Measurements from ENCODE around the gene ZNF831.

The ZNF831 gene

GRCh38 chr20:59170406-59171349, 7.1 kb downstream of the ZNF831 start:
- Histone ChIP-seq H3K79me2 (ENCODE audit: insufficient read depth, low read depth) (no peaks in the 10 kb centered on the region), H3K27me3 (ENCODE audit: insufficient read depth, low read depth) (no peaks in the 10 kb centered on the region), H4K20me1 (ENCODE audit: insufficient read depth) (no peaks in the 10 kb centered on the region), H3K4me1 (ENCODE audit: low read depth, poor library complexity, severe bottlenecking) (no peaks in the 10 kb centered on the region), H3K9ac (no peak overlapping the region), H3K4me3 (IDR thresholded peaks at IDR 0.05; ENCODE audit: insufficient read depth, low read depth, low read length) (no peak overlapping the region), H3K4me2 (no peak overlapping the region), H3K27ac (no peak overlapping the region), H2AFZ (ENCODE audit: low read depth) (no peak overlapping the region), H3K36me3 (ENCODE audit: insufficient read depth) (no peaks in the 10 kb centered on the region)
- TF ChIP-seq CTCF (conservative IDR thresholded peaks at IDR 0.05; ENCODE audit: low read depth, low read length) = no peak

- H3K27ac ChIP-seq = no peak overlapping the region
- H3K79me2 ChIP-seq (ENCODE audit: insufficient read depth, low read depth) = no peaks in the 10 kb centered on the region
- no peak overlapping the region for H3K9ac ChIP-seq
- no peak for TF ChIP-seq CTCF (conservative IDR thresholded peaks at IDR 0.05; ENCODE audit: low read depth, low read length)
- no peak overlapping the region for H2AFZ ChIP-seq (ENCODE audit: low read depth)
- H3K4me2 ChIP-seq = no peak overlapping the region
- H3K36me3 ChIP-seq (ENCODE audit: insufficient read depth) = no peaks in the 10 kb centered on the region
- H3K4me3 ChIP-seq (IDR thresholded peaks at IDR 0.05; ENCODE audit: insufficient read depth, low read depth, low read length) = no peak overlapping the region
- H4K20me1 ChIP-seq (ENCODE audit: insufficient read depth) = no peaks in the 10 kb centered on the region
- H3K27me3 ChIP-seq (ENCODE audit: insufficient read depth, low read depth) = no peaks in the 10 kb centered on the region
- H3K4me1 ChIP-seq (ENCODE audit: low read depth, poor library complexity, severe bottlenecking) = no peaks in the 10 kb centered on the region
Measured at GRCh38 chr20:59171986-59172385, 8.4 kb downstream of the ZNF831 start.

- no peak for TF ChIP-seq CTCF (conservative IDR thresholded peaks at IDR 0.05; ENCODE audit: low read depth, low read length)
- H3K4me3 ChIP-seq (IDR thresholded peaks at IDR 0.05; ENCODE audit: insufficient read depth, low read depth, low read length) = no peak overlapping the region
Measured at GRCh38 chr20:59173938-59174491, 10.4 kb downstream of the ZNF831 start.

GRCh38 chr20:59175002-59175401, 11.4 kb downstream of the ZNF831 start:
- no peak overlapping the region for H3K9ac ChIP-seq
- no peaks in the 10 kb centered on the region for H3K79me2 ChIP-seq (ENCODE audit: insufficient read depth, low read depth)
- H3K36me3 ChIP-seq (ENCODE audit: insufficient read depth) = no peaks in the 10 kb centered on the region
- H2AFZ ChIP-seq (ENCODE audit: low read depth) = no peak overlapping the region
- H3K27me3 ChIP-seq (ENCODE audit: insufficient read depth, low read depth) = no peaks in the 10 kb centered on the region
- H3K4me3 ChIP-seq (IDR thresholded peaks at IDR 0.05; ENCODE audit: insufficient read depth, low read depth, low read length) = no peak overlapping the region
- H3K4me1 ChIP-seq (ENCODE audit: low read depth, poor library complexity, severe bottlenecking) = no peaks in the 10 kb centered on the region
- H3K27ac ChIP-seq = no peak overlapping the region
- no peak for TF ChIP-seq CTCF (conservative IDR thresholded peaks at IDR 0.05; ENCODE audit: low read depth, low read length)
- no peak overlapping the region for H3K4me2 ChIP-seq
- no peaks in the 10 kb centered on the region for H4K20me1 ChIP-seq (ENCODE audit: insufficient read depth)

More at GRCh38 chr20:59173938-59174491, 10.4 kb downstream of the ZNF831 start:
- no peaks in the 10 kb centered on the region for H3K27me3 ChIP-seq (ENCODE audit: insufficient read depth, low read depth)
- H2AFZ ChIP-seq (ENCODE audit: low read depth) = no peak overlapping the region
- H4K20me1 ChIP-seq (ENCODE audit: insufficient read depth) = no peaks in the 10 kb centered on the region
- no peaks in the 10 kb centered on the region for H3K79me2 ChIP-seq (ENCODE audit: insufficient read depth, low read depth)
- no peaks in the 10 kb centered on the region for H3K36me3 ChIP-seq (ENCODE audit: insufficient read depth)
- H3K4me1 ChIP-seq (ENCODE audit: low read depth, poor library complexity, severe bottlenecking) = no peaks in the 10 kb centered on the region
- no peak overlapping the region for H3K9ac ChIP-seq
- H3K27ac ChIP-seq = no peak overlapping the region
- H3K4me2 ChIP-seq = no peak overlapping the region
